HG03103 (cell line): ENCODE results near the gene MAP1LC3A.

Source experiments
- ATAC-seq: cut with Tn5 transposase; IDR thresholded peaks from one replicate; pipeline ENCODE4 v1.9.1; 2021; ENCODE audit warnings: low read depth; ENCODE audit not compliant: unreplicated experiment

MAP1LC3A gene

GRCh38 chr20:34547844-34548613 lies 10.5 kb upstream of the MAP1LC3A start:
- ATAC-seq = no peak

GRCh38 chr20:34549291-34549928 lies 9.1 kb upstream of the MAP1LC3A start:
- no peak for ATAC-seq

- no peak for ATAC-seq
Observed at GRCh38 chr20:34549929-34550305, 8.6 kb upstream of the MAP1LC3A start.

- ATAC-seq = no peak
Observed at GRCh38 chr20:34552569-34552968, 5.9 kb upstream of the MAP1LC3A start.

GRCh38 chr20:34553366-34553867 lies 5.1 kb upstream of the MAP1LC3A start:
- no peak for ATAC-seq

- no peak for ATAC-seq
Observed at GRCh38 chr20:34557936-34558319, 590 bp upstream of the MAP1LC3A start.

GRCh38 chr20:34559311-34560140 lies 1.0 kb downstream of the MAP1LC3A start:
- ATAC-seq = no peak

GRCh38 chr20:34560141-34560523 lies 1.6 kb downstream of the MAP1LC3A start:
- ATAC-seq = no peak

- no peak for ATAC-seq
Observed at GRCh38 chr20:34560614-34561013, 2.1 kb downstream of the MAP1LC3A start.

- no peak for ATAC-seq
Observed at GRCh38 chr20:34561661-34562060, 3.1 kb downstream of the MAP1LC3A start.

GRCh38 chr20:34562641-34563040 lies 4.1 kb downstream of the MAP1LC3A start:
- no peak for ATAC-seq

- ATAC-seq = no peak
Observed at GRCh38 chr20:34564833-34565232, 6.3 kb downstream of the MAP1LC3A start.

- ATAC-seq = no peak
Observed at GRCh38 chr20:34566978-34567891, 8.7 kb downstream of the MAP1LC3A start.

- ATAC-seq = no peak
Observed at GRCh38 chr20:34567892-34568865, 9.7 kb downstream of the MAP1LC3A start.

- ATAC-seq = no peak
Observed at GRCh38 chr20:34569598-34569997, 11.1 kb downstream of the MAP1LC3A start.

- no peak for ATAC-seq
Observed at GRCh38 chr20:34570859-34571306, 12.4 kb downstream of the MAP1LC3A start.

GRCh38 chr20:34571753-34572152 lies 13.2 kb downstream of the MAP1LC3A start:
- ATAC-seq = no peak

- no peak for ATAC-seq
Observed at GRCh38 chr20:34573541-34574300, 15.2 kb downstream of the MAP1LC3A start.
